Stimulated activated CD8-positive, alpha-beta memory T cell treated with anti-CD3 and anti-CD28 coated beads, Interleukin-15, amount 100 ng/mL, for 24 hours (primary cell): ENCODE results near the gene PDIA5.
A peak's percentile ranks its signal among the peaks of the same experiment; 100 is the strongest.

Source experiments
- DNase-seq: peaks from one replicate; pipeline ENCODE4 v3.0.0-alpha.2; 2020; ENCODE audit warnings: low read depth

Gene PDIA5

DNA sequence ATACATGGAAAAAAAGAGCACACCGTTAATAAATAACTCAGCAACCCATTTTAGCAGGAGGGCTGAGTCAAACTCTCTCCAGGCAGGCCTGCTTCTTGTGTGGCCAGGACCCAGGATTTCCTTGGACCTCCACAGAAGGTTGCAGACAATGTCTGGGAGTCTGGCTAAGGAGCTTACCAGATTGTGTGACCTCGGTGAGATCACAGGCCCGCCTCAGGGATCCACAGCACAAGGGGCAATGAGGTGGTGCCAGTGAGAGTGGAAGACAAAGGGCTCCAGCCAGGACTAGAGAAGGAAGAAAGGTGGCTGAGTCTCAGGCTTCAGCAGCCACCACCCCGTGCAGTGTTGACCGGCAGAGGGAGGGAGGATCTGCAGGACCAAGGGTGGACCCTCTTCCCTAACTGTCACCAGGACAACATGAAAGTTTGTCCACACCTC lies 102.7 kb downstream of the PDIA5 start:
- DNase-seq = no peak

DNA sequence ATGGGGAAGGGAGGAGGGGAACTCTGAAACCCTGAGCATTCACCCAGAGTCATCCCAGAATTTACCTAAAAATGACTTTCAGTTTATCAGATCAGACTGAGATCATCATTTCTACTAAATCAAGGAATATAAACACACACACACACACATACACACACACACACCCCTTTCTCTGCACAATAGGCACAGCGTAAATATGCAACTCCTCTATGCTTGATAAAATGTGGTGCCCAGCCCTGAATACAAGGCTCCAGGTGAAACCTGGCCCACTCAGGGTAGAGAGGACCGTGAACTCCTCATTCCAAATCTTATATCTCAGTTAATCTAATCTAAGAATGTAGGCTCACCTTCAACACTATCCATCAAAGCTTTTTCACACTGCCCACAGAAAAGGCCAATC lies 103.1 kb downstream of the PDIA5 start:
- no peak for DNase-seq

DNA sequence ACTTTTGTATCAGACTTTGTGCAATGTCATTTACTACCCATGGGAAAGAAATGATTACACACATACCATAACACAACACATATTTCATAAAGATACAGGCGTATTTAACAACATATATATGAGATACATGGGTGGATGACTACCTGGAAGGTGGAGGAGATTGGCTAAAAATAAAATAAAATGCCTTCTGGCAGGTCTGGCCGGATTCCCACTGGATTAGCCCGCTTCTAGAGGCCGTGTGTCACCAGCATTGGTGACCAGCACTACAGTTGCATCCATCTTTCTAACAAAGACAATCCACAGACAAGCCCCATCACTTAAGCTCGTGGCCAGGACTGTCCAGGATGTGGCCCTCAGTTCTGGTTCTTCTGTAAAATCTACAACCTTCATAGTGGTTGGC lies 114.0 kb downstream of the PDIA5 start:
- no peak for DNase-seq

DNA sequence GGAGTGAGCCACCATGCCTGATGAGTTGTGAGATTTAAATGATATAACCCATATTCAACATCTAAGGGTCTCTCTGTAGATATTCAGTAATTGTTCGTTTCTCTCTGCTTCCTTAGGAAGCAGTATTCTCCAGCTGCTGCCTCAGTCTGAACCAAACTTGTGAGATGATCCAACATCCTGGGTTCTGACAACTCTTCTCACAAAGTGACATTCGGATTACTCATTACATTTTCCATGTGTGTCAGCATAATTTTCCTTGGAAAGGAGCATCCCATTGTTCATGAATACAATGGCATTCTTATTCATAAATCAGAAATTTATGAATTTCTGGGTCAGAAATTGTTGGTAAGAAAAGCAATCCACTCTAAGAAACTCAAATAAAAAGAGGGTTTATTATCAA lies 119.9 kb downstream of the PDIA5 start:
- no peak for DNase-seq

DNA sequence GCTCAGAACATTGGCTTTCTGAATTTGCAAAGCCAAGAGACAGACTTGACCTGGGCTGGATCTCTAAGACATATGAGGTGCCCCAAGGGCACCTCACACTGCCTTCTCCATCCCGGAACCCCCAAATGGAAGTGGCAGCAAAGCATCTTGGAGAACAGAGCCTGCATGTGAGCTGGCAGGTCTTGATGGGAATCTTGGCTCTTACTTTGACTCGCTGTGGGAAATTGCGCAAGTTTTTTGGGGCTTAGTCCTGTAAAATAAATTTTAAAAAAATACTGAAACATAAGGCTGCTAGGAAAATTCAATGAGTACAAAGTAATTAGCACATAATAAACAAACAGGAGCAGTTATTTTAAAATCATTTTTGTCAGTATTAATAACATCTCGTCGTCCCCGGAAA lies 121.2 kb downstream of the PDIA5 start:
- DNase-seq = no peak

DNA sequence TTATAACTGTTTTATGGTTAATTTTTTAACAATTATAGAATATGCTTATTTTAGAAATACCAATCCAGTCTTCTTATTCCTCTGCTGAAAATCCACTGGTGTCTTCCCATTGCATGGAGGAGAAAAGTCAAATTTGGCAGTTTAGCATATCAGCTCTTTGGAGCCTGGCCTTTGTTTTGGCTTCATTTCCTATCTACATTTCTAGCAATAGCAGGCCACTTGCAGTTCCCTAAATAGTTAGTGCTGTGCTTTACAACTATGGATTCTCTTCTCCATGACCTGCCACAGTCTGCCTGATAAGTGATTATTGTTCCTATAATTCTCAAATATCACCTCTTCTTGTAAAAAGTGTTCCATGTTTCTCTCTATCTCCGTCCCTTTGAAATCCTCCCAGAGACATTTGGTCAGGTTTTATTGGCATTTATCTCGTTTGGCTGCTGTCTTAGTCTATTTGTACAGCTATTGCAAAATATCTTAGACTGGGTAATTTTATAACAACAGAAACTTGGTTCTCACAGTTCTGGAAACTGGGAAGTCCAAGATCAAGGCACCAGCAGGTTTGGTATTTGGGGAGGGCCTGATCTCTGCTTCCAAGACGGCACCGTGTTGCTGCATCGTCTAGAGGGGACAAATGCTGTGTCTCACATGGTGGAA lies 126.8 kb downstream of the PDIA5 start:
- no peak for DNase-seq

DNA sequence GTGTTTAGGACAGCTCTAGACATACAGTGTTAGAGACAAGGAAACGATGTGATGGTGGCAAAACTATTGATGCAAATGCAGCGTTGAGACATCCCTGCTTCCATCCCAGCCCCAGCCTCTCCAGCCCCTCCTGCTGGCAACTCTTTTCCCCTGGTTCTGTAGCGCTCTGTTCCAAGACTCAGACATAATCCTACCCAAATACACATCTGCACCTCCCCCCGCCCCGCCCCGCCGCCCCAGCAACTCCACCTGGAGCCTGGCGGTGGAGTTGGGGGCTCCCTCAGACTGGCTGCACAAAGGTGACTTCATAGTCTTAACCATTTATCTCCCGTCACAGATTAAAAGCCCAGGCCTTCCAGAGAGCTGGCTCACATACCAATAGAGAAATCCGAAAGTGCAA lies 127.7 kb downstream of the PDIA5 start:
- DNase-seq = no peak

DNA sequence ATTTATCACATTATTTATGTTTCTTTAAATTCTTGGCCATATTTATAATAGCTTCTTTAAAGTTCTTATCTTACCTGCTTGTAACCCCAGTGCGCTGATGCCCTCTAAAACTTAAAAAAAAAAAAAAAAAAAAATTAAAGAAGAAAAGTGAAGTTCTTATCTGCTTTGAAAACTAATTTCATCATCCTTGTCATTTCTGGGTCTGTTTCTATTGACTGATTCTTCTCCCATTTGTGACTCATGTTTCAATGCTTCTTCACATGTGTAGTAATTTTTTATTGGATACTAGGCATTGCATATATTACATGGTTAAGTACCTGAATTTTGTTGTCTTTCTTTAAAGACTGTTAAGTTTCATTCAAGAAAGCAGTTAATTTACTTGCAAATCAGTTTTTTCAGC lies 131.5 kb downstream of the PDIA5 start:
- DNase-seq = no peak

DNA sequence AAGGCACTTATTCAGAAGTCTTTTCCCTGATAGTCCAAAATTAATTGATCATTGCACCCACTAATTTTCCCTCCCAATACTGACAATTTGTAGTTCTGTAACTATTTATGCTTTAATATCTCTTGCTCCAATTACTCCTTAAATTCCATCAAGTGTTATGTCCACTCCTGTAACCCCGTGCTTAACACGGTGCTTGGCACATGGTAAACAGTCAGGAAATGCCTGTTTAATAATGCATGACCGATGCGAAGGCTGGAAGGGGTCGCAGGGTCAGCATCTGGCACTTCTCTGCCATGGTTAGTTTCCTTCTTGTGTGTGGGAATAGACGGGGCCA lies 134.4 kb downstream of the PDIA5 start:
- no peak for DNase-seq

DNA sequence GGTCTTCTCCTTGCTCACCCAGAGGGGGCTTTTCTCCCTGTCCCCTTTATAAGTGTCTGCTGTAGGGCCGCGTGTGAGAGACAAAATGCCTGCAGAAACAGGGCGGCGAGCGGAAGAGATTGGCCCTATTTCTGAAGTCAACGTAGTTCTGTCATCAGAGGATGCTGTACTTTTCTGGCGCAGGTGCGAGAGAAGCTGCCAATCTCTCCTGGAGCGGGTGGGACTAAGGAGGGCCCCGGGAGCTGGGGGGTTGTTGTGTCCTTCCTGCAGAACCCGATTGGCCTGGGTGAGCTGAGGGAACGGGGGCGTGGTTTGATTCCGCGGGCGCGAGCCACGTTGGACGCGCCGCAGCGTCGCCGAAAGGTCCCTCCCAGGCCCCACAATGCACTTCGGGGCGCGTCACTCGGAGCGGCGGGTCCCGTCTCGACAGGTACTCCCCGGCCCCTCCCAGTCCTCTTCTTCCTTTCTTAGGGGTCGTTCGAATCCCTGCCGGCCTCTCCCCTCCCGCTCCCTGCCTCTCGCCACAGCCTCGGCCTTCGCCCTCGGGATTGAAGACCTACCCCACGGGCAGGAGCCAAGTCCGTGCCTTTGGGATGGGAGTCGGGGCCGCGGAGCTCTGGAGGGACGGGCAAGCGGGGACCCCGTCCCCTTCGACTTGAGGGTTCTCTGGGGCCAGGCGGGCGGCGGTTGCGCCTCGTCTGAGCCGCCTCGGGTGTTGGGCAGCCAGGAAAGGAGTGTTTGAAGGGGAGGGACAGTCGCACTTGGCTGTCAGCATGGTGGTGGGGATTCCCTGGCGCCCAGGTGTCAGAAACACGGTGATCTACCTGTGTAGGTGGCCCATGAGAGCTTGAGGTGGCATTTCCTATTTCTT lies 135.0 kb downstream of the PDIA5 start, which contains the start of gene SEC22A:
SEC22A (plus strand) TSS at position 387 of the 871 bp plus-strand sequence. CDS start 7,275 bp downstream, outside the sequence.
- peak; percentile 79 for DNase-seq

DNA sequence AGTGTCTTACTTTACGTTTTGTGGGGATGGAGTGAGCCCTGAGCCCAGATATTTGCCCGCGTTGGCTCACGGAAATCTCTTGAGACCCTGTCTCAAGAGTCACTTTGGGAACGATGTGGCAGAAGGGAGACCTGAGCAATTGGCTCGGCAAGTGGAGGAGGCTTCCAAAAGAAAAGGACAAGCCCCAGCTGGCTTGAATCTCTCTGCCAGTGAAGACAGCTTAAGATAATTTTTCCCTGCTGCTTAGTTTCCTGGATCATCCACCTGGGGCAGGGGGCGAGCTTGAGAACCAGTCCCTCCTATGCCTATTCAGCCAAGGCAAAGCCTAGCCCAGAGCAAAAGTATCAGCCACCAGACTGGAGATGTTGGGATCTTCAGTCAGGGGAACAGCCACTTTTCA lies 135.6 kb downstream of the PDIA5 start:
- DNase-seq = no peak
